ENCODE data around the gene IKZF5. TPM values are rescaled to one million over a fixed set of nuclear protein-coding genes. Genes with fewer than 3 reads are reported as not detected.

IKZF5 gene
- total RNA-seq, 1 experiment from 2014 or later: 12.5 TPM

- Histone ChIP-seq H3K4me1 (ENCODE audit: insufficient read depth, low read length) (no peaks in the 10 kb centered on the region), H3K79me1 (ENCODE audit: insufficient read depth, low read depth, low read length, poor library complexity, severe bottlenecking) (no peaks in the 10 kb centered on the region), H3K9me3 (ENCODE audit: control insufficient read depth, low read depth, low read length) (no peaks in the 10 kb centered on the region), H2BK120ac (ENCODE audit: low read depth, low read length, poor library complexity, severe bottlenecking) (no peak overlapping the region), H2BK12ac (ENCODE audit: insufficient read length, low read depth, low read length) (no peak overlapping the region), H2BK20ac (ENCODE audit: low read depth, low read length, poor library complexity, severe bottlenecking) (no peak overlapping the region), H2BK5ac (ENCODE audit: insufficient read length, low read length) (no peak overlapping the region), H4K20me1 (ENCODE audit: control insufficient read depth, insufficient read depth, insufficient read length) (no peaks in the 10 kb centered on the region), H4K5ac (ENCODE audit: insufficient read length, low read depth, low read length) (no peak overlapping the region), H3K4me2 (ENCODE audit: insufficient read depth, insufficient read length, low read length) (no peak overlapping the region), H2BK15ac (ENCODE audit: low read depth, low read length) (no peak overlapping the region), H3K27ac (ENCODE audit: insufficient read length, low read depth, low read length) (no peak overlapping the region), H2AFZ (ENCODE audit: low read length) (no peak overlapping the region), H3K18ac (ENCODE audit: insufficient read length, low read depth, low read length) (no peak overlapping the region), H3K14ac (ENCODE audit: insufficient read depth, low read length) (no peak overlapping the region), H3K27me3 (ENCODE audit: insufficient read depth, low read length) (no peaks in the 10 kb centered on the region), H3K23ac (ENCODE audit: insufficient read length, low read depth, low read length) (no peak overlapping the region), H3K9ac (ENCODE audit: extremely low read depth, insufficient read length, low read length) (no peak overlapping the region), H4K91ac (ENCODE audit: insufficient read length, low read depth, low read length) (no peak overlapping the region), H3K23me2 (ENCODE audit: insufficient read length, low read depth, low read length, poor library complexity, severe bottlenecking) (no peaks in the 10 kb centered on the region), H3T11ph (ENCODE audit: low read length) (no peak overlapping the region), H3K56ac (ENCODE audit: insufficient read length, low read depth, low read length) (no peak overlapping the region), H3K79me2 (ENCODE audit: insufficient read depth, low read length) (no peaks in the 10 kb centered on the region), H3K4ac (ENCODE audit: low read depth, low read length) (no peak overlapping the region), H2AK5ac (ENCODE audit: insufficient read length, low read length) (no peak overlapping the region), H4K8ac (replicated peaks; ENCODE audit: insufficient read length, low read depth, low read length) (no peak overlapping the region)
- peaks cover 4 to 26% (median 19%) of the 10 kb centered on the region in 3 experiments; a peak in 6 of 7 replicates for H3K36me3 Mint-ChIP-seq (ENCODE audit: insufficient read depth in 1 of 3, low read depth in 3 of 3)
- TF ChIP-seq CTCF (conservative IDR thresholded peaks at IDR 0.05): no peak
- no peak overlapping the region for H3K4me3 Mint-ChIP-seq
- no peaks in the 10 kb centered on the region for H3K4me1 Mint-ChIP-seq
- DNase-seq: no peak
- no peaks in the 10 kb centered on the region; a peak in 1 of 5 replicates for H3K9me3 Mint-ChIP-seq
- no peaks in the 10 kb centered on the region for H3K27me3 Mint-ChIP-seq (ENCODE audit: low read depth)
- no peak overlapping the region for H3K27ac Mint-ChIP-seq
- WGBS (ENCODE audit: extremely low coverage, insufficient read length, low lambda C conversion rate): 100% methylated on average over 2 of the region's 3 CpGs
These were observed 49.4 kb upstream of the IKZF5 start for GRCh38 chr10:123057968-123058367.

All from H9 (cell line).